MCF 10A (cell line): ENCODE data around the gene GLIS1. TPM values are rescaled to one million over a fixed set of nuclear protein-coding genes. Genes with fewer than 3 reads are reported as not detected.

Experiments
- BruUV-seq: library from RNA; stranded (reverse); fragments of 400-500 nt; replicated peaks from 2 replicates; lab custom pipeline; 2021; lab: Mats Ljungman, UMichigan
- CTCF ChIA-PET: fragments of 300-600 bp; sonication (Branson Sonifier 250); formaldehyde crosslinking; extraction: SDS; loops from one replicate; lab custom pipeline; 2021; ENCODE audit warnings: antibody characterized with exemption, inconsistent platforms; lab: Yijun Ruan, JAX
- POLR2A ChIA-PET: fragments of 300-600, 350-650 bp; sonication (Branson Sonifier 250); formaldehyde crosslinking; extraction: SDS; loops from one replicate; lab custom pipeline; 2020; ENCODE audit warnings: antibody characterized with exemption, inconsistent platforms; lab: Yijun Ruan, JAX
- DNase-seq: peaks from one replicate; pipeline ENCODE4 v3.0.0-alpha.2; 2018; ENCODE audit not compliant: unreplicated experiment
- H3K27ac Mint-ChIP-seq: one replicate; pipeline ENCODE4 v1.8.0; 2022; ENCODE audit warnings: mild to moderate bottlenecking, low read depth, mixed read lengths; ENCODE audit not compliant: unreplicated experiment
- H3K27me3 Mint-ChIP-seq: one replicate; pipeline ENCODE4 v1.8.0; 2022; ENCODE audit warnings: mixed read lengths; ENCODE audit not compliant: insufficient read depth, unreplicated experiment
- H3K36me3 Mint-ChIP-seq: one replicate; pipeline ENCODE4 v1.8.0; 2022; ENCODE audit warnings: mild to moderate bottlenecking, moderate library complexity, mixed read lengths; ENCODE audit not compliant: insufficient read depth, unreplicated experiment
- H3K4me1 Mint-ChIP-seq: one replicate; pipeline ENCODE4 v1.8.0; 2022; ENCODE audit warnings: mixed read lengths; ENCODE audit not compliant: insufficient read depth, unreplicated experiment
- H3K4me3 Mint-ChIP-seq: one replicate; pipeline ENCODE4 v1.8.0; 2022; ENCODE audit warnings: mild to moderate bottlenecking, moderate library complexity, mixed read lengths; ENCODE audit not compliant: unreplicated experiment
- H3K9me3 Mint-ChIP-seq: one replicate; pipeline ENCODE4 v1.8.0; 2022; ENCODE audit warnings: mixed read lengths; ENCODE audit not compliant: unreplicated experiment
- intact Hi-C: fragments of 100-400 bp; cut with micrococcal nuclease; formaldehyde crosslinking; loops from 2 replicates; pipeline ENCODE4 v1.14.1; 2022
- total RNA-seq: library from RNA; stranded (reverse); gene quantifications from 2 replicates; pipeline ENCODE4 v1.2.3, GENCODE V29; 2022
- TF ChIP-seq, protein P1 (sequence below): fragments of 200-600 bp; IDR thresholded peaks from one replicate; pipeline ENCODE4 v1.8.0; 2022; ENCODE audit warnings: antibody characterized with exemption, mild to moderate bottlenecking; ENCODE audit not compliant: unreplicated experiment

The GLIS1 gene
- total RNA-seq, 1 experiment from 2014 or later = 0.93 TPM

DNA sequence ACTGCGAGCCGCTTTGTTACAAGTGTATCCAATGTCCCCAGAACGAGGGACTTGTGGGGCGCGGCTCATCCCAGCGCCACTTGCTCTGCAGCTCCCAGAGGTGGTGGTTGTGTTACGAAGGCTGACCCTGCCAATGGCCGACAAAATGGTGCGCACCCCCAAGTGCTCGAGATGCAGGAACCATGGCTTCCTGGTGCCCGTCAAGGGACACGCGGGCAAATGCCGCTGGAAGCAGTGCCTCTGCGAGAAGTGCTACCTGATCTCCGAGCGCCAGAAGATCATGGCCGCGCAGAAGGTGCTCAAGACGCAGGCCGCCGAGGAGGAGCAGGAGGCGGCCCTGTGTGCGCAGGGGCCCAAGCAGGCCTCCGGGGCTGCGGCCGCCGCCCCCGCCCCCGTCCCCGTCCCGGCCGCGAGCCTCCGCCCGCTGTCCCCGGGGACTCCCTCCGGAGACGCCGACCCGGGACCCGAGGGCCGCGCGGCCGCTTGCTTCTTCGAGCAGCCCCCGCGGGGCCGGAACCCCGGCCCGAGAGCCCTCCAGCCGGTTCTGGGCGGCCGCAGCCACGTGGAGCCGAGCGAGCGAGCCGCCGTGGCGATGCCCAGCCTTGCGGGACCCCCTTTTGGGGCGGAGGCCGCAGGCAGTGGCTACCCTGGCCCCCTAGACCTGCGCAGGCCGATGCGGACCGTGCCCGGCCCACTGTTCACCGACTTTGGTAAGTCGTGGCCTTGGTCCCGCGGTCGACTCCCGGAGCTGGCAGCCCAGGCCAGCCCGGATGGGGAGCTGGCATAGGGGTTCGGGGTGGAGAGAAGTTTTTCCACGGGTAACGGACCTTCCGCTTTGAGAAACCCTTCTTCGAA is 279.4 kb downstream of the GLIS1 start, which contains the start of gene DMRTB1:
TSS of gene DMRTB1 (plus strand) at position 79 of the 855 bp plus-strand sequence. CDS start at position 134, 55 bp downstream.
- ChIA-PET POLR2A (interaction anchor here (1.6 kb wide), 1 partner anchor 13 kb away, joined by 4 read pairs; no protein-coding TSS in a partner anchor), CTCF (interaction anchor here (0.9 kb wide), 1 partner anchor 181 kb away, joined by 3 read pairs; no protein-coding TSS in a partner anchor)
- H3K36me3 Mint-ChIP-seq = no peaks in the 10 kb centered on the region
- no peaks in the 10 kb centered on the region for H3K9me3 Mint-ChIP-seq
- no peak for DNase-seq
- TF ChIP-seq, protein P1, sequence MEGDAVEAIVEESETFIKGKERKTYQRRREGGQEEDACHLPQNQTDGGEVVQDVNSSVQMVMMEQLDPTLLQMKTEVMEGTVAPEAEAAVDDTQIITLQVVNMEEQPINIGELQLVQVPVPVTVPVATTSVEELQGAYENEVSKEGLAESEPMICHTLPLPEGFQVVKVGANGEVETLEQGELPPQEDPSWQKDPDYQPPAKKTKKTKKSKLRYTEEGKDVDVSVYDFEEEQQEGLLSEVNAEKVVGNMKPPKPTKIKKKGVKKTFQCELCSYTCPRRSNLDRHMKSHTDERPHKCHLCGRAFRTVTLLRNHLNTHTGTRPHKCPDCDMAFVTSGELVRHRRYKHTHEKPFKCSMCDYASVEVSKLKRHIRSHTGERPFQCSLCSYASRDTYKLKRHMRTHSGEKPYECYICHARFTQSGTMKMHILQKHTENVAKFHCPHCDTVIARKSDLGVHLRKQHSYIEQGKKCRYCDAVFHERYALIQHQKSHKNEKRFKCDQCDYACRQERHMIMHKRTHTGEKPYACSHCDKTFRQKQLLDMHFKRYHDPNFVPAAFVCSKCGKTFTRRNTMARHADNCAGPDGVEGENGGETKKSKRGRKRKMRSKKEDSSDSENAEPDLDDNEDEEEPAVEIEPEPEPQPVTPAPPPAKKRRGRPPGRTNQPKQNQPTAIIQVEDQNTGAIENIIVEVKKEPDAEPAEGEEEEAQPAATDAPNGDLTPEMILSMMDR = no peak
- H3K4me3 Mint-ChIP-seq = no peak within 1 kb of the TSS
- no TSS peak for BruUV-seq
- no peaks in the 10 kb centered on the region for H3K4me1 Mint-ChIP-seq
- no peak within 1 kb of the TSS for H3K27ac Mint-ChIP-seq
- H3K27me3 Mint-ChIP-seq = peaks cover 17% of the 10 kb centered on the region
- intact Hi-C loops = no loop called here

DNA sequence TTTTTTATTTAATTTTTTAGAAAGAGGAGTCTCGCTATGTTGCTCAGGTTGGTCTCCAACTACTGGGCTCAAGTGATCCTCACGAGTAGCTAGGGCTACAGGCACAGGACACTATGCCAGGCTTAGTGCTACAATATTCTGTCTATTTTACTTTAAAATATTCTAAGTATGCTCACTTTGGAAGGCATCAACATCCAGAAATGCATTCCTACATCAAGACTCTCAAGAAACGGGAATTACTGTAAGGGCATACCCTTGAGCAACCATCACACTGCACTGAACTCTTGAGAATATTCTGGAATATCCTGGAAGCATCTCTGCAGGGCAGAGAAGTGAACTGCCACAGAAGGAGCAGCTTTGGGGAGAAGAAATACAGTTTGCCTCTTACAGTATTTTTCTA is 280.3 kb downstream of the GLIS1 start:
- Mint-ChIP-seq H3K27me3 (peaks cover 26% of the 10 kb centered on the region), H3K9me3 (no peaks in the 10 kb centered on the region), H3K4me1 (no peaks in the 10 kb centered on the region), H3K4me3 (no peak overlapping the region), H3K36me3 (no peaks in the 10 kb centered on the region), H3K27ac (no peak overlapping the region)
- intact Hi-C loops = no loop called here
- POLR2A ChIA-PET = no interaction called here
- DNase-seq = no peak
- CTCF ChIA-PET = interaction anchor here (0.9 kb wide), 1 partner anchor 180 kb away, joined by 3 read pairs; no protein-coding TSS in a partner anchor
- no TSS peak for BruUV-seq
- TF ChIP-seq, protein P1 = no peak

Other genes starting within 250 kb of the GLIS1 start
- 17.5 and 18.7 TPM in 2 replicates for gene NDC1, start 99.1 kb upstream of the GLIS1 start, total RNA-seq
- gene YIPF1, start 150.6 kb upstream of the GLIS1 start, total RNA-seq = 15.8 and 20.1 TPM in 2 replicates
- gene DIO1, start 155.0 kb upstream of the GLIS1 start, total RNA-seq = not detected in 2 replicates
- gene IFT25, start 206.5 kb upstream of the GLIS1 start, total RNA-seq = 20.6 and 22.3 TPM in 2 replicates
- gene LRRC42, start 207.2 kb upstream of the GLIS1 start, total RNA-seq = 39.1 and 41.2 TPM in 2 replicates